GM18909 (cell line): ENCODE results near the gene C11orf24.

Experiments
- ATAC-seq: cut with Tn5 transposase; IDR thresholded peaks from one replicate; pipeline ENCODE4 v1.9.1; 2021; ENCODE audit warnings: mild to moderate bottlenecking; ENCODE audit not compliant: unreplicated experiment, poor library complexity

The C11orf24 gene

GRCh38 chr11:68213135-68213515, 58.6 kb downstream of the C11orf24 start, which contains the start of gene KMT5B:
Gene KMT5B, minus strand, starts transcription at chr11:68213296. Its CDS starts 23,220 bp downstream, at chr11:68190076.
- peak; percentile 28 for ATAC-seq

- peak; percentile 55 for ATAC-seq
These were observed 59.2 kb downstream of the C11orf24 start for GRCh38 chr11:68212421-68213134.

GRCh38 chr11:68211546-68211945, 60.2 kb downstream of the C11orf24 start:
- ATAC-seq: no peak
